GM18909 (cell line): ENCODE results near the gene KLHL8.

Experiments used
- ATAC-seq: cut with Tn5 transposase; IDR thresholded peaks from one replicate; pipeline ENCODE4 v1.9.1; 2021; ENCODE audit warnings: mild to moderate bottlenecking; ENCODE audit not compliant: unreplicated experiment, poor library complexity

KLHL8 gene

GRCh38 chr4:87128006-87128705 is 92.3 kb downstream of the KLHL8 start:
- ATAC-seq, result no peak

GRCh38 chr4:87126056-87126455 is 94.4 kb downstream of the KLHL8 start:
- ATAC-seq, result no peak

DNA sequence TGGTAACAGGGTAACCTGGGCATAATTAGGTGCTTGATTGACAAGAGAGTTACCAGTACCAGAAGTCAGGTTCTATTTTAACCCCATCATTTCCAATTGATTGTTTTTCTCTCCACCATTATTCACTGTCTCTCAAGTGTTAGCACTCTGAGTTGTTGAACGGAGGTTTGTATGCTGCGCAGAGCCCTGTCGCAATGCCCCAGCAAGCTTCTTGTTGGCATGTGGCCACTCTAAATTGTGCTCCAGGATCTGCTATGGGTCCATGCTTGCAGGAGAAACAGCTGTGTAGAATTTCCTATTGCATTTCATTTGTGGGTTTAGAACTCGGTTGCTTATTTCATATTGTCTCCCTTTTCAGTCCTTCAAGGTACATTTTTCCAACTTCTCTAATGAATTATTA is 98.2 kb downstream of the KLHL8 start:
- ATAC-seq, result no peak

GRCh38 chr4:87121341-87122065 is 98.9 kb downstream of the KLHL8 start:
- no peak for ATAC-seq

DNA sequence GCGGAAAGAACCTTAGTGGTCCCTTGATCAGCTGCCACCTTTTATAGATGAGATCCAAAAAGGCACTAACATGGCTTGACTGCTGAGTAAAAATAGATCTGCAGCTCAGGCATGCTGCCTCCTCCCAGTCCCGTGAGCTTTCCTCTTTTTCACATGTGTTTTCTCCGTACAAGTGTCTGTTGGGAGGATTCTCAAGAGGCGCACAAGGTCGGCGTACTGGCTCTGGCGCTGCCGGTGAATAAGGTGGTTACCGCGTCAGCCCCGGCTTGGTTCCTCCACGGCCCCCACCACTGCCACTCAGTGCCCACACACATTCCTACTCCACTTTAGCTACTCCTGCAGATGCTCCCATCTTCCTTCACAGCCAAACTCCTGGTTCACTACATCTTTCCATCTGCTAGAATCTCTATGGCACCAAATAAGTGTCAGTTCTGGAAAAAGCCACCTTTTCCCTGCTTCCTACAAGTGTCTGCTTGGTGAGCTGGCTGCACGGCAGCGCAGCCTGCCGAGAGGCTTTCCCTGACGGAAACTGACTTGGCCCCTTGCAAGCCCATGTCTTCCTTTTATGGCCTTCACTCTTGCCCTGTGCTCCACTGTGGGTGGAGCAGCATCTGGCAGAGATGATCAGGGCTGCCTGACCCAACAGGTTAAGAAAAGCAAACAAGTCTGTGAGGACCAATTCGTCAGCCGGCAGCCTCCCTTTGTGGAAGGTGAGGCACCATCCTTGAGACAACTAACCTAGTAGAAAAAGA is 99.8 kb downstream of the KLHL8 start:
- no peak for ATAC-seq

DNA sequence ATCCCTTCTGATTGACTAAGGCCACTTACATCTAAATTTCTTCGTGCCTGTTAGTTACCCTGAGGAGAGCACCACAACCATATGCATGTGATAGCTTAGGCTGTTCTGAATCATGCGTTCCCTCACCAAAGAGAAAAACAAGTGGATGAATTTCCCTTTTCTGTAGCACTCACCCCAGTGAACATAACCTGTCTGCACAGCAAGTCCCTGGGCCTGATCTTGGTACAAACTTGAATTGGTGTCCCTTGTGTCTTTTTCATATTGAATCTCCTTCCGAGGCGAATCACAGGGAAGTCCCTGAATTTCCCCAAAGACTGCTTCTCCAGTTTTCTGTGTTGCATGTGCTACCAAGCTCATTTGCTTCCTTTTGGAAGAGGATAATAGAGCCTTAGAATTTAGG is 100.4 kb downstream of the KLHL8 start:
- no peak for ATAC-seq

DNA sequence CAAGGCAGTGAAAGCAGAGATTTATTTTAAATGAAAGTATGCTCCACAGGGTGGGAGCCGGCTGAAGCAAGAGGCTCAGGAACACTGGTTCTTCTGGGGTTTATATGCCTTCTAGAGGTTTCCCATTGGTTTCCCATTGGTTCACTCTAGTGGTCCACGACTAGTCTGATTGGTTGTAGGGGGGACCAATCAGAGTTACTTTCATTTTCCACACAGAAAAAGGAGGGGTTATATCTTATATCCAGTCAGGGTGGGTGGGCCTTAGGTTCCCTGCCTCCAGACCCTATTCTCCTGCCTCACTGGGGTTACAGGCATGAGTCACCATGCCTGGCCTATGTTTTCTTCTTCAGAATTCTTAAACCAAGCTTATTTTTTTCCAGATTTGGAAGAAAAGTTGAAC is 101.6 kb downstream of the KLHL8 start:
- no peak for ATAC-seq

DNA sequence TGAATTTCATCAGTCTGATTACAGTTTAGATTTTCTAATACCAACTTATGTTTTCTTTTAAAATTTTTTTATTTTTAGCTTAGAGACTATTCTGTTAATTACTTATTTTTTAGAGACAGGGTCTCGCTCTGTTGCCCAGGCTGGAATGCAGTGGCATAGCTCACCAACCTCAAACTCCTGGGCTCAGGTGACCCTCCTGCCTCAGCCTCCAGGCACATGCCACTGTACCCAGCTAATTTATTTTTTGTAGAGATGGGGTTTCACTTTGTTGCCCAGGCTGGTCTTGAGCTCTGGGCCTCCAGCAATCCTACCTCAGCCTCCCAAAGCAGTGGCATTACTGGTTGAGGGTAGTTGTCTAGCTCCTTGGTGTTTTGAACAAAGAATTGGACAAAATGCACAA is 102.0 kb downstream of the KLHL8 start:
- no peak for ATAC-seq

DNA sequence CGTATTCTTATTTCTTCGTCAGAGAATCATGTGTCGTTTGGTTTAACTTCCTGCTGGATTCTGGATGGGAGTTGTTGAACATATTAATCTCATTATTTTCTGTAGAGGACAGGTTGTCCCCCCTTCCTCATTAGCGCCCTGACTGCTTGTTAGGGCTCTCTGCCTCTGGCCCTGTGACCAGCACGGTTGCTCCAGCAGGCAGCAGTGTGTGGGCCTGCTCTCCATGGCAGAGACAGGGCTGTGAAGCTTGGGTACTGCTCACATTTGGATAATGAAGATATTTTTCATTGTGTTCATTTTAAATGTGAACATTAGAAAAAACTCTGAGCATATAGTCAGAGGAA is 102.7 kb downstream of the KLHL8 start:
- no peak for ATAC-seq

DNA sequence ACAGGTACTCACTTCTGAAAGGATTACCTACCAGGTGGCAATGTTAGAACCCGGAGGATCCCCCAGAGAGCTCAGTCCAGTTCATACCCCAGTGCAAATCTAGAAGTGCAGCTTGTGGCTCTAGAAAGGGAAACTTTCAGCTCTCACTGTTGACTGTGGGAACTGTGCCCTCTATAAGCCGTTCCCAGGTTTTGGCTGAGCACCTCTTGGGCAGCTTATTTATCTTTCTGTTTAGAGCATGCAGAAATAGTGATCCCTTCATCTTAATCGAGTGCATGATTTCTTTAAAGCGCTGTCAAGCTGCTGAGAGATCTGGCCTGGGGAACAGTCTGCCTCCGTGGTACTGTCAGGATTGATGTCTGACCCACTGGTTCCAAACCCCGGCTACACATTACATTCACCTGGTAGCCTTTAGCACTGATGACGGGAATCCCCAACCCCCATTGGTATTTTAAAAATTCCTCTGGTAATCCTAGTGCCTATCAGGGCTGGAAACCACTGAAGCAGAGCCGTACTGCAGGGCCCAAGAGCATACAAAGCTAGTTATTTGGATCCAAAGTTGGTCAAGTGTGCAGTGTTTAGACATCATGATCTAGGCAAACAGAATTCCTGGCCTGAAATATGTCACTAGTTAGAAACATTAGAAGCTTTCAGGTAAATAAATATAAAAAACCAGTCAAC is 103.2 kb downstream of the KLHL8 start:
- no peak for ATAC-seq

DNA sequence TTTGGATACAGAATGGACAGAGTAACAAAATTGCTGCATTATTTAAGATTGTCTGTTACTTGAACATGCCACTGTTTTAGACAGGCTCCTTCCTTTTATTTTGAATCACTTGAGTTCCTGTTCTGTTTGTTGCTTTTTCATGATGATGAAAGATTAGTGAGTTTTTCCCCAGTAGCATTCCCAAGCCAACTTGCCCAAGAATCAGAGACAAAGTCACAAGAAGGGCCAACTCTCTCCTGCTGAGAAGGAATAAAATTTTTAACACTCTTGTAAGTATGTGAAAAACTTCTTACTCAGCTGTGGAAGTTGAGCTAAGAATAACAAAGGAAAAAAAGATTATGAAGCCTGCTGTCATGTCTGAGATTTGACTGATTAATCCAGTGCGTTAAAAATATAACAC is 104.2 kb downstream of the KLHL8 start:
- ATAC-seq, result no peak

- no peak for ATAC-seq
Observed at GRCh38 chr4:87114245-87115062, 106.0 kb downstream of the KLHL8 start.

GRCh38 chr4:87112063-87112462 is 108.4 kb downstream of the KLHL8 start:
- no peak for ATAC-seq
